HG03354 (cell line): ENCODE data around the gene RIOK2.

Experiments used
- ATAC-seq: cut with Tn5 transposase; IDR thresholded peaks from one replicate; pipeline ENCODE4 v1.9.1; 2021; ENCODE audit warnings: mild to moderate bottlenecking; ENCODE audit not compliant: unreplicated experiment, poor library complexity, severe bottlenecking

The RIOK2 gene

DNA sequence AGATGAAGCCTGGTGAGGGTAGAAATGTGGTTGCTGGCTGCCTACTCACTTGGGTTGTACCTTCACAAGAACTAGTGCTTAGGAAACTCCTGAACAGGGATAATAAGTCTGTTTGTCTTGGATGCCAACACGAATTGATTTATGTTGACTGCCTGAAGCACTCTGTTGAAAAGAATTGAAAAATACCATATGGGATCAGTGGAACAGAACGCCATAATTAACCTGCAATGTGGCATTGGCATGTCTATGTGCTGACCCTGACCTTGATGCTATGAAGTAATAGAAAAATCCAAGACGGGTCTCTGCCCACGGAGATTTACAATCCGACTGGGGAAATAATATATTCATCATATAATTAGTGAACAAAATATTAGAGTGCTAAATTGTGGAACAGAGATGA lies 51.1 kb downstream of the RIOK2 start:
- no peak for ATAC-seq

DNA sequence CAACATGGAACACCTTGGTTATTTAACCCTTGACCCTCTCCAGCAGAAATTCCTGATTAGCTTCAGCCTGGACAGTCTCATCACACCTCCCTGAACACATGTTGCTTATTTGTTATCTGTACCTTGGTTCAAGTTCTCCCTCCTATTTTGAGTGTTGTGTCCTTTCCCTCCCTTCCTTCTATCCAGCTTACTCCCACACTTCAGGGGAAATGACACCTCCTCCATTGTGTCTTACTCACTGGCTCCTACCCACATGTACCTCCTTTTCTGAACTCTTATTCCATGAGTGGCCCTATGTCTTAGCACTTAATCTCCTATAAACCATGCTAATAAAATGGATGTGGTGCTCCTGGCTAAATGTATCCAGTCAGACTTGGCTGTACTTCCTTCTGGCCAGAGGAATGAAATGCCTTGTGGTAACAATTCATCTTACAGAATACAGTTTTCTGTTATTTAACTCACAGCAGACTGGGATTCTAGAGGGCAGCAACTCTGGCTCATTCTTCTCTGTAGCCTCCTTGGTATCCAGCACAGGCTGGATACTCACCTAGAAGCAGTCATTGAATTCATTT lies 51.8 kb downstream of the RIOK2 start:
- ATAC-seq: no peak

DNA sequence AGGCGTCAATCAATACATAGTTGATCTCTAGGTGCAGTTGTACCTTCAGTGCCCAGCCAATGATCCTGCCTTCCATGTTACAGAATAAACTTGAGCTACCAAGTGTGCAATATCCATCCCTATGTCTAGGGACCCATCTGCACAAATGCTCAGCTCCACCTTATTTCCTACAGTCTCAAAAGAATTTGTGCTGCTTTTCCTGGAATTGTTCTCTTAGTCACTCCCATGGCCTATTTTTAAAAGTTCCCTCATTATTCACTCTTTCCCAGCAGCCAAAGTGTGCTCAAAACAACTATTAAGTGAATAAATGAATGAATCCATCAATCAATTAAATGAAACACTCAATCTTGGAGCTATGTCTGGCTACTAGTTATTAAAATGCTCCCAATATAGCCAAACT lies 55.3 kb downstream of the RIOK2 start:
- ATAC-seq: no peak

DNA sequence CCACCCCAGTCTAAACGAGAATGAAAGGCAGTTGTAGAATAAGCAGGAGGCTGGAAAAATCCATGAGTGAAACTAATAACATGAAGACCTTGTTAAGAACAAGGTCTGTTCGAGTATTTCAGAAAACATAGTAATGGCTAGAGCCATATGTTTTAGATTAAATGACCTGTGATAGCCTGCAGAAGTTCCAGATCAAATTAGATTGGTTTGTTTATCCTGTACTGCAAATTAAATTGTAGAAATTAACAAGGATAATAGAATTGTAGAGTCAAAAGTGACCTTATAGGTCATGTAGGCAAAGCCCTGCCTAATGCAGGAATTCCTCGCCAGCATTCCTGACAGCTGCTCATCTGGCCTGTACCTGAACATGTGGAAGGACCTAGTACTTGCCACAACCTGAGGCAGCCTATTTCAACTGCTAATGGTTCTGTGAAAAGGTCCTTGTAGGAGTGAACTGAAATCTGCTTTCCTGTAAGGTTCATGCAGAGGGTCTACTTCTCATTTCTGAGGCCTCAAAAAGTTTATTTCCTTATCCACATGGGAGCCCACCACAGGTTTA lies 57.8 kb downstream of the RIOK2 start:
- ATAC-seq: no peak

DNA sequence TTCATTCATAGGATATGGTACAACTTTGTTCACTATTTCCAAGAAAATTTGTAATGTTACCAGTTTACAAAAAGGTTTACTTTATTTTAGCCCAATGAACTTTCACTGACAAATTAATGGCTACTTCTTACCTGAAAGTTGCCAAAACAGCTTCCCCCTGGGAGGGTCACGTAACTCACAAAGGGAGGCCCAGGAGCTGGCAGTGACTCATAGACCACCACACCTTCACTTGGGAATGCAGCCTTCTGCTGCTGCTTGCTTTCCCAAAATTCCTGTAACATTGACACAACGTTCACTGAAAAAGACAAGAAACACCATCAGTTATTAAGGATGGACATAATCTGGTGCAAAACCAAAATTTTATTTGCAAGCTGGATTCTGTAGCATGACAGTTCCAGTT lies 58.7 kb downstream of the RIOK2 start:
- no peak for ATAC-seq

DNA sequence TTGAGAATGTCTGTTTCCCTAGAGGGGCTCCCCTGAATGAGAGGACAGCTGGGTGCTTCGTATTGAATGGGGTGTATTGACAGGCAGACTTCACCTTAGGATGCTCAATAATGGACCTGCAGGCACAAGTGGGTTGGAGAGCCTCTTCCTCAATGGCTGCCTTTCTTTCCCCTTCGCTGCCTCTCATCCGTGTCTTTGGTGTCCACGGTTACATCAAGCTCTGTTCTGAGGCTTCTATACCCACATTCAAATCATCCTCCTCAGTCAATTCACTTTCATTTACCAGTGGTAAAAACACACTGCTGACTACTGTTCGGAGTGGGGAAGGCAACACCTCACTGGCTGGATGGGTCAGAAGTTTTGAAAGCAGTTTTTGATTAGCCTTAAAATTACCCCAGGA lies 61.2 kb downstream of the RIOK2 start:
- no peak for ATAC-seq

DNA sequence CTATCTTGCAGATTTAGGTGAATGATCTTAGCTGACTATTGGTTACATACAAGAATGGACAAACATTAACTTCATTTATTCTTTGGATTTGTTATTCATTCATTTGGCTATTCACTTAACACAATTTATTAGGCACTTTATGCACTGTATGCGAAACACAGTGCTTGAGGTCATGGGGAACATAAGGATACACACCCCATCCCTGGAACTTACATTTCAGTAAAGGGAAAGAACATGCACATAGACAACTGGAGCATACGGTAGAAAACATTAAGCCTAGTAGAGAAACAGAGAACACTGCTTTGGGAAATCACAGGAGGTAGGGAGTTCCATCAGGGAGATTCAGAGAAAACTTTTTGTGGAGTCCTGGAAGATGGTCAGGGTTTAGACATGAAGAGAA lies 62.9 kb downstream of the RIOK2 start:
- ATAC-seq: no peak

DNA sequence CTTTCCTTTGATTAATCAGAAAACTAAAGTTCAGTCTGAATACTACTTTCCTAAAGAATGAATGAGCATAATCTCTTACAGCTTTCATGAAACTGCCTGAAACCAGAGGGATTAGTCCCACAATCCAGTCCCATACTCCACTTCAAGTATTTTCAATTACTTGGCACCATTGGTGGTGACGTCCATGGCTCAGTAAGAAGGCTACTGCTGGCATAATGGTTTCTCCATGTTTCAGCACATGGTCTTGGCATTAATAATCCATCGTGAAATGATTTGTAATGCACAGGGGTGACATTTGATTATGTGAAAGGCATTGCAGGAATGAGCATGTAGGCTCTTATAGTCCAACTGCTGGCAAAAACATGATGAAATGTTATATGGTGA lies 64.0 kb downstream of the RIOK2 start:
- no peak for ATAC-seq

DNA sequence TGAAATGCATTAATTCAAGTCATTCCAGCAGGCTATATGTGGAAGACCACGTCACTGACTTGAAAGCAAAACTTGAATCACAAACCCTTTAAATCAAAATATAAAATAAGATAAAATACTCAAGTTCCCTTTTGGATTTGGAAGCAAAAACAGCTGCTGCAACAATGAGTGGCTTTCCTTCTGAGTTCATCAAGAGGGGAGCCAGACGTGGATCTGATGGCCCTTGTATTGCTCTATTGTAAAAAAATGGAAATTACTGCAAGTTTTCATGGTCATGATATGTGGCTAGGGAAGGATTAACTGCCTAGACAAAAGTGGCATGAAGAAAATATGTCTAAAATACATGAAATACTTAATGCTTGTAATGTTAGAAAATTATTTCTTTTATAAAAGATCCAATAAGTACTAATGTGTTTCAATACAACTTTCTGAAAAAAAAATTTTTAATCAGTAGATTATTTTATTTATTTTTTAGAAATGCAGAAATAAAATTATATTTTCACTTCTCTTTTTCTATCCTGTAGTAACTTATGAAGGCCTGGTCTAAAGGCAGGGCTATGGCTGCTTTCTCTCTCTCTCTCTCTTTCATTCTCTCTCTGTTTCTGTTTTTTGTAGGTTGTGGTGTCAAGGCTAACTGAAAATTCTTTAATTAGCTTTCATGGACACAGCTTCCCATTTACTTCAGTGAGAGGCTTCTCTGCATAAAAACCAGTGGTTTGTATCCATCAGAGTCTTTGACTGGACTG lies 64.6 kb downstream of the RIOK2 start:
- peak; percentile 74 for ATAC-seq

DNA sequence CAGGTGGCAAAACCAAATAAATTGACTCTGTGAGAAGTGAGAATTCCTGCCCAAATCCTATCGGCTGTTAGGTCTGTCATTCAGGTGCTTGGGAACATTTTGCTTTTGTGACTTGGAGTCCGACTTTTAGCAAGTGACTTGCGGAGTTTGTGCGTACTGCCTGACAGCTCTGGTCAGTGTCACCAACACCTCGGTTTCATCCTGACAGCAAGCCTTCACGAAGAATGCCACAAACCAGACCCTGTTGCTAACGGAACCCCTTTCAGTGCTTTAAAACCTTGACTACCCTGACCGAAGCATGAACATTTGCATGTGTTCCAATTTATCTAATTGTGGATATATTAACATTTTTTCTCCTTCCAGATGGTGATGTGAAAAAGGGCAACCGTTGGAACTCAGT lies 67.1 kb downstream of the RIOK2 start:
- ATAC-seq: no peak

DNA sequence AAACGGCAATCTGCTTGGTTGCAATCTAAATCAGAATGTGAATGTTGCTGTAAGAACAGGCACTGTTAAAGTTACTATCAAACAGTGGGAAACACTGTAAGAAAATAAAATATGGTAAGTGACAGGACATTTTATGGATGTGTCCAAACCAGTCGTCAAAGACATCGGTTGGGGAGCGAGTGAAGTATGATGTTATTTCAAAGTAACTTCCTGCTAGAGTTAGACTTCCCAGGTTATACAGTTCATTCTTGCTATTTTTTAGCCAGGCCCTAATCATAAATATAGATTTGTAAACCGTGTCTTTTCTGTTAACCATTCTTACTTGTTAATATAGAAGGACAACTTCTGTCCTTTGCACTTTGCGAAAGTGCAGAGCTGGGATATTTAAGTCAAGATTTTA lies 70.8 kb downstream of the RIOK2 start:
- no peak for ATAC-seq

DNA sequence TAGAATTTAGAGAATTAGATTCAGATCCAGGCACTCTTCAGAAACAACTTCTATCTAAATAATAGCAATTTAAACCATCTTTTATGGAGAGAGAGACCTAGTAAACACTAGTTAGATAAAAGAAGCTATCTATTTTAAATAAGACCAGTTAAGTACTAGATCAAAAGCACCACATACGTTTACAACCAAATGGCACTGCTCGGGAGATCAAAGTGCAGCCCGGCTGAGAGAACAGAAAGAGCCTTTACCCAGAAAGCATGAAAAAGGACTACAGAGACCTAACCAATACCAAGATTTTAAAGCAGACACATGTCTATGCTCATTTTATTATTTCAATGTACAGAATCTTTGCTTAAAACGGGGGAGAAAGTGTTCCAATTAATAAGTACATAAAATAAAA lies 71.4 kb downstream of the RIOK2 start:
- no peak for ATAC-seq

DNA sequence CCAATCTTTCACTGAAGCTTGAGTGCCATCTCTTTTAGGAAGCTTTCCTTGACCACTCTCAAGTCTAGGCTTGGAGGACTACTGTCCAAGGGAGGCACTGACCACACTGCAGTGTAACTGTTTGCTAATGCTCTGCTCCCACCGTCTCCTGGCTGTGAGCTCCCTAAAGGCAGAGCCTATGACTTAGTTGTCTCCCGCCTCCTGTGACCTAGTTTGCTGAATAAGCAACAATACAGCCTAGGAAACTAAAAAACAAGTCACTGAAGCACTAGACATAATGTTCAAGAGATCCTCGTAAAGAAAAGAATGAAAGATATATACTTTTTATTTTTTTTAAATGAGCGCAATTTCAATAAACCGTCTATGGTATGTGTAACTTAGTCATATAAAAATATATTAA lies 72.0 kb downstream of the RIOK2 start:
- no peak for ATAC-seq
